GM19324 (cell line): ENCODE measurements around the gene SDF4.
A peak's percentile ranks its signal among the peaks of the same experiment; 100 is the strongest.

Experiments
- ATAC-seq: cut with Tn5 transposase; IDR thresholded peaks from one replicate; pipeline ENCODE4 v1.9.1; 2021; ENCODE audit warnings: mild to moderate bottlenecking, moderate library complexity; ENCODE audit not compliant: unreplicated experiment, low FRiP score

Gene SDF4

GRCh38 chr1:1231400-1232207 lies at the start of gene SDF4:
TSS of gene SDF4 (minus strand) at chr1:1232001. CDS start at chr1:1228772, 3,229 bp downstream.
- ATAC-seq: peak; percentile 95

DNA sequence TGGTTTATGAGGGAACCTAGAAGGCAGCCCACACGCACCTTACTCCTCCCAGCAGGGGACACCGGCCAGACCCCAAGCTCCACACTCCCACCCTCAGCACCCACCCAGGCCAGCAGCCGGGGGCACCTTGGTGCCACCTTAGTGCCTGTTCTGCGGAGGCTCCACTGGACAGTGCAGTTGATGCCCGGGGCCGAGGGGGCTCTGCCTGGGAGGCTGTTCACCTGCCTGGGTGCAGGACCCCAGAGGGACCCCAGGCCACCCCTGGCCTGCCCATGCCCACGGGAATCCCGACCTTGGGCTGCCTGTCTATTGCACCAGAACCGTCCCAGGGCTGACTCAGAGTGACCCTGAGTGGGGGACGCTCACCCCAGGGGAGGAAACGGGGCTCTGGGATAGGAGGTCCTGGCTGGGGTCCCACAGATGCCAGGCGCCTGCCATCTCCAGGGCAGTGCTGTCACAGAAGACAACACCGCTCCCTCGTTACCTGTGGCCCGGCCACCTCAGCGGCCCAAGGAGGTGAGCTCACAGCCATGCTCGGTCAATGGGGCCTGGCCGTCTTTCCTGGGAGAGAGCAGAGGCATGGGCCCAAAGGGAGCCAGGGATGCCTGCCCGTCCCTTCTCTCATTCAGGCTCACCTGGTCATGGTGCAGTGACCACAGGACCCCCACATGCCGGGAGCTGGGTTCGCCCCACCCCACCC lies 49.1 kb upstream of the SDF4 start:
- ATAC-seq: no peak

DNA sequence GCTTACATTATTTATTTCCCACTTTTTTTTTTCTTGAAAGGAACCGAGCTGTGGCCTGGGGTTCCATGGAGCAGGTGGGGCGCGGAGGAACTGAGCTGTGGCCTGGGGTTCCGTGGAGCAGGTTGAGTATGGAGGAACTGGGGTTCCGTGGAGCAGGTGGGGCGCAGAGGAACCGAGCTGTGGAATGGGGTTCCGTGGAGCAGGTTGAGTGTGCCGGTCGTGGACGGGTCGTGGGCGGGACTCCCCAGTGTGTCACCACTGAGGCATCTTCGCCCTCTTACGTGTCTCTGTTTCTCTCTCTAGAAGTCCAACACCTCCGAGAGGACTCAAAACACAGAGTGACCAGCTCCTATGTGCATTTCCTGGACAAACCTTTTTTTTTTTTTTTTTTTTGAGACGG lies 47.2 kb upstream of the SDF4 start:
- ATAC-seq: no peak

DNA sequence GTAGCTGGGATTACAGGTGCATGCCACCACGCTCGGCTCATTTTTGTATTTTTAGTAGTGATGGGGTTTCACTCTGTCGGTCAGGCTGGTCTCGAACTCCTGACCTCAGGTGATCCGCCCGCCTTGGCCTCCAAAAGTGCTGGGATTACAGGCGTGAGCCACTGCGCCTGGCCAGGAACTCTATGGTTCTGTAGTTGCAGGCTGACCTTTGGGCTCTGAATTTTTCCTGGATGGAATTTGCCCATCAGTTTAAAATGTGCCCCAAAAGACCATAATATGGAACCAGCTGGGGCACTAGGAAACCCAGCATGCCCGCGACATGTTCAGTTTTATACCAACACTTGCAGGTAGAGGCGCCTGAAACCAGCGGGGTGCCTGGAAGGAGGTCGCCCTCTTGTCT lies 46.8 kb upstream of the SDF4 start:
- no peak for ATAC-seq

GRCh38 chr1:1275836-1276235 lies 44.0 kb upstream of the SDF4 start:
- ATAC-seq: no peak

GRCh38 chr1:1274931-1275431 lies 43.2 kb upstream of the SDF4 start:
- no peak for ATAC-seq

DNA sequence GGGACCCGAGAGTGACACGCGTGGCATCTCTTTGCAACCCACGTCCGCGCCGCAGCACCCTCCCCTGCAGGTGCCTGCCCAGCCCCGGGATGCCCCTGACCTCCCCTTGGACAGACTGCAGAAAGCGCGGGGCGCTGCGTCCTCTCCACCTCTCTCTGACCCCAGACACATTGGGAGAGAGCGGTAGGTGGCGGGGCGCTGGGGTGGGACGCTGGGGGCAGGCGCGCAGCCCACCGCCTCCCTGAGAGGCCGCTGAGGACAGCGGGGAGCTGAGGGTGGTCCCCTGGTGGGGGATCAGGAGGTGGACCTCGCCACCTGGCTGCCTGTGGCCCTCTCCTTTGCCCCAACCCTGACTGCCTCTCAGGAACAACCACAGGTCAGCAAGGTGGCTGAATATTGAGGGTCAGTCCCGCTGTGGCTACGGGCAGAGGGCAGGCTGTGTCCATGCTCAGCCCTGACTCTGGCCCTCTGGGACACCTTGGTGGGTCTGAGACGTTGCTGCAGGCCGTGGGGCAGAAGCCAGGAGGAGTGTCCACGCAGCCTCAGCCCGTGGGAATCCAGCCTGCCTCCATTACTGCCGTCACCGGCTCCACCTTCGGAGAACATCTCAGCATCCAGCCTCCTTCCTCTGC lies 42.6 kb upstream of the SDF4 start:
- no peak for ATAC-seq

GRCh38 chr1:1273512-1274298 lies 41.9 kb upstream of the SDF4 start, which contains the start of gene UBE2J2:
TSS of gene UBE2J2 (minus strand) at chr1:1273854. CDS start at chr1:1267992, 5,862 bp downstream.
- peak; percentile 82 for ATAC-seq

DNA sequence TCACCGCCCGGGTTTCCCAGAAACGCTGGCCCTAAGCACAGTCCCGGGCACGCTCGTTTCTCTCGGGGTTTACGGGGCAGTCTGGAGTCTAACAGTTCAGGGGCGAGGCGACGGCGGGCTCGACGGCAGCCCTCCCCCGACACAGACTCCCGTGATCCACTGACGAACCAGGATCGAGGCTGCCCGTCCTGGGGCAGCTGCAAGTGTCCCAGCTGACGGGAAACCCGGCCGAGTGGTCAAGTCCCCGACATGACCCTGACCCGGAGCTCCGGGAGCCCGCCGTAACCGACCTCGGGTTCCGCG lies 41.4 kb upstream of the SDF4 start:
- ATAC-seq: peak; percentile 2

GRCh38 chr1:1272341-1273208 lies 40.8 kb upstream of the SDF4 start:
- ATAC-seq: peak; percentile 4

GRCh38 chr1:1270813-1271212 lies 39.0 kb upstream of the SDF4 start:
- no peak for ATAC-seq

- ATAC-seq: no peak
These were observed 36.5 kb upstream of the SDF4 start for GRCh38 chr1:1268284-1268682.

DNA sequence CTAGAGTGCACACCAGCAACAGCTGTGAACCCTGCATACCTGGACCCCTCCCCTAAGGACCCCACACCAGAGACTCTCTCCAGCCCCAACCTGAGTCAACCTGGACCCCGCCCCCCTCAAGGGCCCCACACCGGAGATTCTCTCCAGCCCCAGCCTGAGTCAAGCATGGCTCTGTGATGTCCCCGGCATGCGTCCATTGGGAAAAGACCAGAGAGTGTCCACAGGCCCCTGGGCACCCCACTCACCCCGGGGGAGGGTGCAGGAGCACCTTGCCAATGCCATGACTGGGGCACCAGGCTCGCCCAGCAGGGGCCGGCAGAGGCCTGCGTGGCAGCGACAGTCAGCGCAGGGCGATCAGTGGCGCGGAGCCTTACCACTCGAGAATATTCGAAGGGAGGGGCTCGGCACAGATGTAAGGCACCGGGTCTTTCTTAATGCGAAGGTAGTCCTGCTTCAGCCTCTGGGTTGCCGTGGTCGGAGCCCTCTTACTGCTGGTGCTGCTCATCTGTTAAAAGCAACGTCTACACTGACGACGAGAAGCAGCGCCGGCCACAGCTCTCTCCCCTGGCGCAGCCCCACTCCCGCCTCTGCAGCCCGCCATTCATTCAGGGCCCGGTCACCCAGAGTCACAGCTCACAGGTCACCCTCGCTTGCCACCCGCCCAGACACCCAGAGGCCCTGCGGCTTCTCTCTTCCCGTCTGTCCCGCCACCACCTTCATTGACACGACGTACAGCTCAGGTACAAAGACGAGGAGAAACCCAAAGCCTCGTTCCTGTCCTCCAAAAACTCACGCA lies 35.9 kb upstream of the SDF4 start:
- no peak for ATAC-seq

DNA sequence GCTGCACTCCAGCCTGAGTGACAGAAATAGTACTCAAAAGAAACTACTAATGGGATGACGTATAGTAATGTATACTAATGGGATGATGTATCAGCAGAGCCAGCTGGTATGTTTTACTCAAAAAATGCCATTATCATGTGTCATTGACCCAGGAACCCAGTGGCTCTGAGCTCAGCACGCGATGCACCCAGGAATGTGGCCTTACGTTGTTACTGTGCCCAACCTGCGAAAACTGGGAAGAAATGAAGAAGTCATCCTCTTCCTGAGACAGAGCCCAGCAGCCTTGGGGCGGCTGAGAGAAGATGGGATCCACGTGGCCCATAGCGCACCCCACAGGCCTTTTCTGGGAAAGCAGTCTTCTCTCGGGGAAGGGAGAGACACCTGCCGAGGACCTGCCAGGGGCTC lies 33.1 kb upstream of the SDF4 start:
- no peak for ATAC-seq

GRCh38 chr1:1264026-1264425 lies 32.2 kb upstream of the SDF4 start:
- no peak for ATAC-seq

- ATAC-seq: no peak
These were observed 31.0 kb upstream of the SDF4 start for GRCh38 chr1:1262758-1263157.

- ATAC-seq: no peak
These were observed 30.3 kb upstream of the SDF4 start for GRCh38 chr1:1262071-1262470.

DNA sequence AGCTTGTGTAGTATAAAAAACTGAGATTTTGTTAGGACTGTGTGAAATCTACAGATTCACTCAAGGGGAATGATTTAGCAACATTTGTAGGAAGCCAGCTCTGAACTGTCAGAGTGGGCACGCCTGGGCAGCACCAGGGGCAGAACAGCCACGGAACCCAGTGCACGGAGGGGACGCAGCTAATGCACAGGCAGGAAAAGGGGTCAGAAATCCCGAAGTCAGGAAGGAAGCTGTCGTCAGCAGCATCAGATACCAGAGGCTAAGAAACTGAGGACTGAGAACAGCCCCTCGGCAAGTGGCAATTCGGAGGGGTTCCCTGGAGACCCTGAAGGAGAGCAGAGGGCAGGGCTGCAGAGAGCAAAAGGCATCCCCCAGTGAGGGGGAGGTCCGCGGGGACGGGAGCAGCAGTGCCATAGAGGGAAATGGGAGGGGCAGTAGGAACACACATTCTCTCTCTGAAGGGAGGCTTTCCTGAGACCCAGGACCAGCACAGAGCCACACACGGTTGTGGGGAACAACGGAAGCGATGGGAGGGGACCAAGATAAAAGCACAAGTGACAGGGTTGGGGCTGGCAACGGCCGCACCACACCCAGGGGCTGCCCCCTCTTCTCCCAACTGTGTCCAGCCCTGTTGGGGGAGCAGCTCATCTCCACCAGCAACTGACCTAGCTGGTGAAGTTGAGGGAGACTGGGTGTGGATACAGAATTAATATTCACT lies 29.2 kb upstream of the SDF4 start:
- no peak for ATAC-seq
